Right lobe of liver (tissue), 6 donors: ENCODE results near the gene OR51D1. TPM values are rescaled to one million over a fixed set of nuclear protein-coding genes. Genes with fewer than 3 reads are reported as not detected.

ENCODE experiments used
- ATAC-seq, 4 donors: fragments of 200-7000 bp; cut with Tn5 transposase; one replicate each; pipeline ENCODE4 v1.9.1; 2020; ENCODE audit warnings: mild to moderate bottlenecking in 4 of 4, moderate library complexity in 4 of 4
- DNase-seq, 3 donors: peaks; one replicate each; pipeline ENCODE4 v3.0.0-alpha.2; 2020
- H3K27ac ChIP-seq, 3 donors: fragments of 200-600 bp; one replicate each; pipeline ENCODE4 v1.8.0; 2022
- H3K27me3 ChIP-seq, 2 donors: fragments of 200-600 bp; one replicate each; pipeline ENCODE4 v1.8.0; 2022
- H3K36me3 ChIP-seq, 4 donors: fragments of 200-600 bp; sonication (generic) in 1 of 4; one replicate each; pipeline versions ENCODE4 v1.5.1 to v1.8.0; 2017 to 2022; ENCODE audit warnings: control low read depth in 1 of 4
- H3K4me1 ChIP-seq, 4 donors: fragments of 200-600 bp; sonication (generic) in 1 of 4; one replicate each; pipeline versions ENCODE4 v1.5.1 to v1.8.0; 2017 to 2022; ENCODE audit warnings: control low read depth in 1 of 4
- H3K4me3 ChIP-seq, 3 donors: fragments of 200-600 bp; one replicate each; pipeline ENCODE4 v1.8.0; 2022
- H3K9me3 ChIP-seq, 4 donors: fragments of 200-600 bp; sonication (generic) in 1 of 4; one replicate each; pipeline versions ENCODE4 v1.5.1 to v1.8.0; 2017 to 2022; ENCODE audit warnings: control low read depth in 1 of 4
- CTCF ChIP-seq, 4 donors: fragments of 200-600 bp in 3 of 4; fragments of 450-650 bp in 1 of 4; IDR thresholded peaks; one replicate each; pipeline versions ENCODE4 v1.5.1 to v1.8.0; 2016 to 2022; ENCODE audit warnings: antibody characterized with exemption in 4 of 4, mild to moderate bottlenecking in 2 of 4
- POLR2A ChIP-seq: fragments of 450-650 bp; IDR thresholded peaks from one replicate; pipeline ENCODE4 v1.6.1; 2017; ENCODE audit warnings: antibody characterized with exemption, mild to moderate bottlenecking
- WGBS: methylation state at CpG from one replicate; pipeline ENCODE4 v1.1.6; 2018; ENCODE audit warnings: low coverage, low lambda C conversion rate; ENCODE audit not compliant: insufficient coverage; ENCODE audit errors: missing lambda C conversion rate; 5-methylcytosine and 5-hydroxymethylcytosine counted together
- intact Hi-C, 2 donors: fragments of 100-400 bp; cut with DNase I; formaldehyde crosslinking; loops; one replicate each; pipeline versions ENCODE4 v1.11.2 to v1.14.1; 2022
- total RNA-seq, 6 experiments: library from RNA; depleted of rRNA in 2 of 6; stranded (reverse); fragments of >200 nt in 2 of 6; fragmentation: NEBNext Ultra II Directional in 3 of 6; extraction: Animal tissue kit (Norgen Biotek cat#: 25700) in 3 of 6; gene quantifications; one replicate each; pipeline versions ENCODE4 v1.1.0 to v1.2.4, GENCODE V29; 2016 to 2023
- donor health status: DM: no; HTN: yes; CAD: no.
- donor health status: DM: no; HTN: no; CAD: no.
- donor health status: DM: no; HTN: no; CAD: no.
- donor health status: DM: no; HTN: yes; CAD: no.
- donor health status: DM: no; HTN: yes; CAD: no.

OR51D1 gene
- total RNA-seq, 6 experiments from 2014 or later: not detected

GRCh38 chr11:4643076-4643475 lies 5.8 kb downstream of the OR51D1 start:
- TF ChIP-seq POLR2A: no peak
- no peak for TF ChIP-seq CTCF (IDR thresholded peaks at IDR 0.05)
- no peaks in the 10 kb centered on the region for H3K9me3 ChIP-seq
- DNase-seq: no peak
- no peak overlapping the region for H3K4me3 ChIP-seq
- intact Hi-C loops: loop anchor here in 1 of 2 donors (5.0 kb wide), 1 partner anchor 354 kb away; no protein-coding TSS in a partner anchor
- no peak overlapping the region for H3K27ac ChIP-seq
- no peak for ATAC-seq
- no peaks in the 10 kb centered on the region for H3K4me1 ChIP-seq
- WGBS: 20% methylated on average over 5 of the region's 5 CpGs
- no peaks in the 10 kb centered on the region for H3K27me3 ChIP-seq
- no peaks in the 10 kb centered on the region for H3K36me3 ChIP-seq

- Histone ChIP-seq H3K27me3 (no peaks in the 10 kb centered on the region), H3K36me3 (no peaks in the 10 kb centered on the region), H3K4me3 (no peak within 1 kb of the TSS), H3K9me3 (no peaks in the 10 kb centered on the region), H3K4me1 (no peaks in the 10 kb centered on the region), H3K27ac (no peak within 1 kb of the TSS)
- DNase-seq (no peak), ATAC-seq (no peak)
- intact Hi-C loops: loop anchor here in 1 of 2 donors (5.0 kb wide), 1 partner anchor 354 kb away; no protein-coding TSS in a partner anchor
- 56% methylated on average over 3 of the region's 3 CpGs for WGBS
- TF ChIP-seq POLR2A: no peak
- no peak for TF ChIP-seq CTCF (IDR thresholded peaks at IDR 0.05)
These were observed 6.4 kb downstream of the OR51D1 start, which contains the start of gene OR51E1 for GRCh38 chr11:4643682-4644081. OR51E1 (plus strand) TSS chr11:4643982; CDS start chr11:4652527, 8,545 bp downstream.

GRCh38 chr11:4644233-4644632 lies 7.0 kb downstream of the OR51D1 start:
- no peaks in the 10 kb centered on the region for H3K9me3 ChIP-seq
- TF ChIP-seq CTCF (IDR thresholded peaks at IDR 0.05) (no peak), POLR2A (no peak)
- no peak for ATAC-seq

GRCh38 chr11:4645974-4646373 lies 8.7 kb downstream of the OR51D1 start:
- intact Hi-C loops: no loop called here
- TF ChIP-seq CTCF (IDR thresholded peaks at IDR 0.05) (no peak), POLR2A (no peak)
- H3K27ac ChIP-seq: no peak overlapping the region
- no peaks in the 10 kb centered on the region for H3K36me3 ChIP-seq
- no peak for ATAC-seq
- H3K4me1 ChIP-seq: no peaks in the 10 kb centered on the region
- DNase-seq: no peak
- no peak overlapping the region for H3K4me3 ChIP-seq
- no peaks in the 10 kb centered on the region for H3K27me3 ChIP-seq
- 67% methylated on average over 1 of the region's 2 CpGs for WGBS
- no peaks in the 10 kb centered on the region for H3K9me3 ChIP-seq

More at GRCh38 chr11:4644233-4644632, 7.0 kb downstream of the OR51D1 start:
- DNase-seq: no peak
- Histone ChIP-seq H3K4me3 (no peak overlapping the region), H3K27me3 (no peaks in the 10 kb centered on the region), H3K36me3 (no peaks in the 10 kb centered on the region), H3K4me1 (no peaks in the 10 kb centered on the region), H3K27ac (no peak overlapping the region)
- intact Hi-C loops: loop anchor here in 1 of 2 donors (5.0 kb wide), 1 partner anchor 353 kb away; no protein-coding TSS in a partner anchor
- WGBS: 39% methylated on average over 3 of the region's 4 CpGs

GRCh38 chr11:4647766-4648165 lies 10.5 kb downstream of the OR51D1 start:
- Histone ChIP-seq H3K4me3 (no peak overlapping the region), H3K36me3 (no peaks in the 10 kb centered on the region), H3K27me3 (no peaks in the 10 kb centered on the region), H3K9me3 (no peaks in the 10 kb centered on the region), H3K27ac (no peak overlapping the region), H3K4me1 (no peaks in the 10 kb centered on the region)
- no peak for DNase-seq
- WGBS: 63% methylated on average over 4 of the region's 4 CpGs
- no peak for ATAC-seq
- intact Hi-C loops: no loop called here
- TF ChIP-seq CTCF (IDR thresholded peaks at IDR 0.05): no peak
- TF ChIP-seq POLR2A: no peak
